Vagina (tissue), 2 donors: Measurements from ENCODE around the gene KCNE1. TPM values are rescaled to one million over a fixed set of nuclear protein-coding genes. Genes with fewer than 3 reads are reported as not detected.

Experiments
- DNase-seq, 2 donors: peaks; one replicate each; pipeline ENCODE4 v3.0.0-alpha.2; 2017; ENCODE audit errors: extremely low spot score in 2 of 2
- H3K27ac ChIP-seq: fragments of 200-600 bp; sonication (generic); one replicate; pipeline ENCODE4 v1.5.1; 2019
- H3K27me3 ChIP-seq: fragments of 200-600 bp; sonication (generic); one replicate; pipeline ENCODE4 v1.5.1; 2019
- H3K36me3 ChIP-seq, 2 donors: fragments of 200-600 bp; sonication (generic); one replicate each; pipeline ENCODE4 v1.5.1; 2017 to 2019
- H3K4me1 ChIP-seq: fragments of 200-600 bp; sonication (generic); one replicate; pipeline ENCODE4 v1.5.1; 2019
- H3K4me3 ChIP-seq, 2 donors: fragments of 200-600 bp; sonication (generic); 1 replicate in 1 of 2; 2 replicates in 1 of 2; pipeline ENCODE4 v1.5.1; 2016 to 2019
- H3K9me3 ChIP-seq: fragments of 200-600 bp; sonication (generic); one replicate; pipeline ENCODE4 v1.5.1; 2019
- CTCF ChIP-seq, 3 experiments: fragments of 450-650 bp in 2 of 3; fragments of 200-600 bp in 1 of 3; sonication (generic) in 1 of 3; IDR thresholded peaks; one replicate each; pipeline ENCODE4 v1.5.1; 2017 to 2019; ENCODE audit warnings: antibody characterized with exemption in 3 of 3, mild to moderate bottlenecking in 2 of 3, moderate library complexity in 2 of 3
- POLR2A ChIP-seq, 2 donors: fragments of 450-650 bp; IDR thresholded peaks; one replicate each; pipeline ENCODE4 v1.6.1; 2017; ENCODE audit warnings: antibody characterized with exemption in 2 of 2, mild to moderate bottlenecking in 2 of 2, moderate library complexity in 2 of 2
- POLR2AphosphoS5 ChIP-seq, 2 donors: sonication (generic); formaldehyde crosslinking; IDR thresholded peaks; one replicate each; pipeline ENCODE4 v1.9.0; 2017; ENCODE audit warnings: antibody characterized with exemption in 2 of 2, mild to moderate bottlenecking in 2 of 2, low read depth in 1 of 2; ENCODE audit not compliant: insufficient read depth in 1 of 2
- intact Hi-C: fragments of 100-400 bp; cut with DNase I; formaldehyde crosslinking; loops from one replicate; pipeline ENCODE4 v1.15.1; 2023
- total RNA-seq: library from RNA; depleted of rRNA; stranded (reverse); fragments of >200 nt; gene quantifications from one replicate; pipeline ENCODE4 v1.2.3, GENCODE V29; 2016

KCNE1 gene
- total RNA-seq, 1 donor from 2014 or later, result 2.2 TPM

DNA sequence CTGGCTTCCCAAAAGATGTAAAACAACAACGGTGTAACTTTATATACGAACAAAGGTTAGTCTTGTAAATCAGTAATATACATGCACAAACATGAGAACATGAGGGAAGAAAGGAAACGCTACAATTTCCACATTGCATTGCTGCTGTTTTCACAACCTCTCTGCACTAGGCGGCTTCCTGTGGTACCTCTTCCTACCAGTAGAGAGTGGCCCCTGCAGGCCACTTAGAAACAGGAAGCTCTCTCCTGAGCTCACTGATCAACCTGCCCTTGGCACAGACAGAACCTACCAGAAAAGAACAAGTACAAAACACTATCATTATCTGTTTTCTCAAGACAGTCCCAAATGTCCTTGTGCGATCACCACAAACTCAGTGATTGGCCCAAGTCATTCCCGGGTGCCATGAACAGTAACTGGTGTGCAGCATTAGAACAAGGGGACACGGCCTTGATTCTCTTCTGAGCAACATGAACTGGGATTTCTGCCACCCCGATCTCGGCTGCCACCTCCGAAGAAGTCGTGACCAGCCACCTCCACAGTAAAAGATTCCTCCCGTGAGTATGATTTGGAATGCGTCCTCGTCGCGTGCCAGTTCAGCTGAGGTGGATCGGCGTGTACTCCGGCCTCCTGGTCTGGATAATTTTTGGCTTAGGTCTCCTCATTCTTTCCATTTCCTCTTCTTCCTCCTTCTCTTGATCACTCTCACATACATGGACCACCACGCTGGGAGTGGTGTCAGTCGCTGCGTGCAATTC is 5.7 kb upstream of the KCNE1 start:
- TF ChIP-seq CTCF (IDR thresholded peaks at IDR 0.05) (no peak), POLR2AphosphoS5 (IDR thresholded peaks at IDR 0.05; ENCODE audit: insufficient read depth in 1 of 2, low read depth in 1 of 2) (no peak), POLR2A (IDR thresholded peaks at IDR 0.05) (no peak)
- Histone ChIP-seq H3K36me3 (peaks cover 0 to 19% of the 10 kb centered on the region in 2 donors), H3K27me3 (no peaks in the 10 kb centered on the region), H3K9me3 (no peaks in the 10 kb centered on the region), H3K4me1 (peaks cover 9% of the 10 kb centered on the region), H3K27ac (no peak overlapping the region), H3K4me3 (no peak overlapping the region)
- intact Hi-C loops, result no loop called here
- DNase-seq, result no peak

DNA sequence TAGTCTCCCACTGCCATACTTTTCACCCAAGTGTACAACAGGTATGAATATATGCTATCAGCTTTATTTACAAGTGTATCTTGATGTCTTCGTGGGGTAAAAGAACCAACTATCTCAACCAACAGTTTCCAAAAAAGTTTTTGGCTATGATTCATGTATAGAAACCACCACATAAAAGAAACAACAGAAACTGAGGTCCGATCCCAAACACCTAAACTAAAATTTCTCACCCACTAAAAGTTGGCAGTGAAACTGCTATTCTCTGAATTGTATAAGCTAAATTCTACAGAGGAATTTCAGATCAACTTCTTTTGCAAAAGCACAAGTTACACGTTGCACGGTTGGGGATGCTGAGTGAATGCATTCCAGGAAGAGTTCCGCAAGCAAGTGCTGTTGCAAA is 5.0 kb upstream of the KCNE1 start:
- Histone ChIP-seq H3K9me3 (no peaks in the 10 kb centered on the region), H3K27me3 (no peaks in the 10 kb centered on the region), H3K36me3 (peaks cover 0 to 19% of the 10 kb centered on the region in 2 donors), H3K4me3 (no peak overlapping the region), H3K4me1 (peaks cover 3% of the 10 kb centered on the region), H3K27ac (no peak overlapping the region)
- DNase-seq, result no peak
- TF ChIP-seq POLR2AphosphoS5 (IDR thresholded peaks at IDR 0.05; ENCODE audit: insufficient read depth in 1 of 2, low read depth in 1 of 2) (no peak), CTCF (IDR thresholded peaks at IDR 0.05) (no peak), POLR2A (IDR thresholded peaks at IDR 0.05) (no peak)
- intact Hi-C loops, result no loop called here

- Histone ChIP-seq H3K27ac (no peak overlapping the region), H3K27me3 (no peaks in the 10 kb centered on the region), H3K4me3 (no peak overlapping the region), H3K36me3 (peaks cover 0 to 19% of the 10 kb centered on the region in 2 donors), H3K9me3 (no peaks in the 10 kb centered on the region), H3K4me1 (peaks cover 8% of the 10 kb centered on the region)
- no peak for DNase-seq
- no peak for TF ChIP-seq CTCF (IDR thresholded peaks at IDR 0.05)
- TF ChIP-seq POLR2AphosphoS5 (IDR thresholded peaks at IDR 0.05; ENCODE audit: insufficient read depth in 1 of 2, low read depth in 1 of 2), result no peak
- TF ChIP-seq POLR2A (IDR thresholded peaks at IDR 0.05), result no peak
- intact Hi-C loops, result no loop called here
These were observed 2.6 kb upstream of the KCNE1 start for GRCh38 chr21:34514576-34515115.

GRCh38 chr21:34513129-34513675 is 1.2 kb upstream of the KCNE1 start:
- intact Hi-C loops, result no loop called here
- H3K27me3 ChIP-seq, result no peaks in the 10 kb centered on the region
- H3K36me3 ChIP-seq, result peaks cover 0 to 14% of the 10 kb centered on the region in 2 donors
- no peak for TF ChIP-seq CTCF (IDR thresholded peaks at IDR 0.05)
- no peak for TF ChIP-seq POLR2A (IDR thresholded peaks at IDR 0.05)
- TF ChIP-seq POLR2AphosphoS5 (IDR thresholded peaks at IDR 0.05; ENCODE audit: insufficient read depth in 1 of 2, low read depth in 1 of 2), result no peak
- no peak for DNase-seq
- H3K4me3 ChIP-seq, result no peak overlapping the region
- H3K4me1 ChIP-seq, result peaks cover 8% of the 10 kb centered on the region
- no peak overlapping the region for H3K27ac ChIP-seq
- no peaks in the 10 kb centered on the region for H3K9me3 ChIP-seq

- DNase-seq, result no peak
- no peaks in the 10 kb centered on the region for H3K36me3 ChIP-seq
- H3K9me3 ChIP-seq, result no peaks in the 10 kb centered on the region
- peaks cover 8% of the 10 kb centered on the region for H3K4me1 ChIP-seq
- TF ChIP-seq POLR2AphosphoS5 (IDR thresholded peaks at IDR 0.05; ENCODE audit: insufficient read depth in 1 of 2, low read depth in 1 of 2), result no peak
- TF ChIP-seq CTCF (IDR thresholded peaks at IDR 0.05), result no peak
- TF ChIP-seq POLR2A (IDR thresholded peaks at IDR 0.05), result no peak
- H3K27me3 ChIP-seq, result no peaks in the 10 kb centered on the region
- intact Hi-C loops, result no loop called here
- H3K27ac ChIP-seq, result no peak overlapping the region
- H3K4me3 ChIP-seq, result no peak overlapping the region
These were observed 829 bp downstream of the KCNE1 start for GRCh38 chr21:34511181-34511580.
